Activated CD4-positive, alpha-beta T cell treated with anti-CD3 and anti-CD28 coated beads, Interleukin-2, amount 50 U/mL, for 48 hours (primary cell): Measurements from ENCODE around the gene TNFAIP3.
A peak's percentile ranks its signal among the peaks of the same experiment; 100 is the strongest.

Experiments
- DNase-seq, 2 experiments: peaks; one replicate each; pipeline ENCODE4 v3.0.0-alpha.2; 2020

Gene TNFAIP3

GRCh38 chr6:137866200-137866913 is 702 bp upstream of the TNFAIP3 start:
- DNase-seq: no peak

- peak; percentile 43 to 49 for DNase-seq
Measured at GRCh38 chr6:137867685-137868509, 838 bp downstream of the TNFAIP3 start.

GRCh38 chr6:137868721-137869548 is 1.9 kb downstream of the TNFAIP3 start:
- no peak for DNase-seq

GRCh38 chr6:137869549-137870307 is 2.7 kb downstream of the TNFAIP3 start:
- no peak for DNase-seq

- no peak for DNase-seq
Measured at GRCh38 chr6:137870308-137870644, 3.2 kb downstream of the TNFAIP3 start.

GRCh38 chr6:137870744-137871247 is 3.7 kb downstream of the TNFAIP3 start:
- DNase-seq: peak; percentile 55 to 72

GRCh38 chr6:137871291-137871690 is 4.2 kb downstream of the TNFAIP3 start:
- DNase-seq: no peak

GRCh38 chr6:137871831-137872454 is 4.9 kb downstream of the TNFAIP3 start:
- no peak for DNase-seq

GRCh38 chr6:137872581-137873115 is 5.6 kb downstream of the TNFAIP3 start:
- no peak for DNase-seq

- peak; percentile 88 to 92 for DNase-seq
Measured at GRCh38 chr6:137873273-137873762, 6.3 kb downstream of the TNFAIP3 start.

GRCh38 chr6:137874204-137875057 is 7.4 kb downstream of the TNFAIP3 start:
- no peak for DNase-seq

- DNase-seq: no peak
Measured at GRCh38 chr6:137875058-137875520, 8.0 kb downstream of the TNFAIP3 start.

- no peak for DNase-seq
Measured at GRCh38 chr6:137875606-137876005, 8.5 kb downstream of the TNFAIP3 start.

- no peak for DNase-seq
Measured at GRCh38 chr6:137876547-137876946, 9.5 kb downstream of the TNFAIP3 start.

GRCh38 chr6:137877113-137877512 is 10.1 kb downstream of the TNFAIP3 start:
- DNase-seq: no peak

- no peak for DNase-seq
Measured at GRCh38 chr6:137877606-137878005, 10.5 kb downstream of the TNFAIP3 start.

- no peak for DNase-seq
Measured at GRCh38 chr6:137878029-137878428, 11.0 kb downstream of the TNFAIP3 start.

- DNase-seq: no peak
Measured at GRCh38 chr6:137878486-137879285, 11.6 kb downstream of the TNFAIP3 start.

GRCh38 chr6:137879299-137879698 is 12.2 kb downstream of the TNFAIP3 start:
- no peak for DNase-seq
